UCSD-AML1 (cell line): ENCODE measurements around the gene USP12.

Experiments used
- DNase-seq: peaks from one replicate; lab custom pipeline; 2025; ENCODE audit not compliant: unreplicated experiment; lab: John Stamatoyannopoulos, UW

Gene USP12

GRCh38 chr13:27038323-27038722 lies 133.3 kb downstream of the USP12 start:
- no peak for DNase-seq

GRCh38 chr13:27037571-27037970 lies 134.0 kb downstream of the USP12 start:
- DNase-seq: no peak

DNA sequence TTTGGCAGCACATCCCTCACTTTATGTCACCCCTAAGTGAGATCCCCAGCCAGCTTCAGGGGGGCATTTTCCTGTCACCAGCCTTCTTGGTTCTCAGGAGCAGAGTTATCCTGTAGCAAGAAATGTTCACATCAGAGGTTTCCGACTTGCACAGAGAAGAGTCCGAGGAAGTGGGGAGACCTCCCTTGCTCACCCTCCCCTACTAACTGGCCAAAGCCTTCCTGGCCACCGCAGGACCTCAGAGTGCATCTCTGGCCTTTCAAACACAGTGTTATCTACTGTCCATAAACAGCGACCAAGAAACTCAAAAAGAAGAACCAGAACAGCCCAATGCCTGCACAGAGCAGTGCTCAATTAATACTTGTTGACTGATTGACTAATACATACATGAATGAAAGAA lies 134.4 kb downstream of the USP12 start:
- no peak for DNase-seq

- DNase-seq: no peak
Measured at GRCh38 chr13:27036236-27036981, 135.2 kb downstream of the USP12 start.

- DNase-seq: no peak
Measured at GRCh38 chr13:27035892-27036235, 135.7 kb downstream of the USP12 start.

DNA sequence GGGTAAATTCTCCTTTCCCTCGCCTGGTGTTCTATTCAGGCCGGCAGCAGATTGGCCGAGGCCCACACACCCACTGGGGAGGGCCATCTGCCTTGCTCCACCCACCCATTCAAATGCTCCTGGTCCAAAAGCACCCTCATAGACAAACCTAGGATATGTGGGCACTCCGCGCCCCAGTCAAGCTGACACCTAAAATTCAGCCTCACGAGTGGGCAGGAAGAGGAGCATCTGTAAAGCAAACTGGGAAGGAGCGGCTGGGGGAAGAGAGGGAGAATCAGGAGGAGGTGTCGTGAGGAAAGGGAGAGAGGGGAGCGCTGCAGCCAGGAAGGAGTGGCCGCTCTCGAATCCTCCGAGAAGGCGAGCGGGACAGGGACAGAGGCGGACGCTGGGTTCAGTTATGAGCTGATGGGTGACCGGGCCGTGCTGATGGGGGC lies 136.9 kb downstream of the USP12 start:
- no peak for DNase-seq

- DNase-seq: no peak
Measured at GRCh38 chr13:27028683-27029480, 142.7 kb downstream of the USP12 start.

GRCh38 chr13:27027086-27027667 lies 144.4 kb downstream of the USP12 start:
- DNase-seq: no peak

DNA sequence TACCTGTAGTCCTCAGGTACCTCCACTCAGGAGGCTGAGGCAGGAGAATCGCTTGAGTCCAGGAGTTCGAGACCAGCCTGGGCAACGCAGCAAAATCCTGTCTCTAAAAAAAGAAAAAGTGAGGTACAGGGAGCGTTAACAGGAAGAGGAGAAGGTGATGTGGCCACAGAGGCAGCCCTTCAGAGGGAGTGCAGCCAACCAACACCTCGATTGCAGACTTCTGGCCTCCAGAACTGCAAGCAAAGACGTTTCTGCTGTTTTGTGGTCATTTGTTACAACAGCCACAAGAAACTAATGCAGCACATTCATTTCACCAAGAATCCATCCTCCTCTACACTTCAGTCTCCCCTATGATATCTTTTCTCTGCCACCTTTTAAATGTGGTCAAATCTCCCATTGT lies 145.2 kb downstream of the USP12 start:
- no peak for DNase-seq

DNA sequence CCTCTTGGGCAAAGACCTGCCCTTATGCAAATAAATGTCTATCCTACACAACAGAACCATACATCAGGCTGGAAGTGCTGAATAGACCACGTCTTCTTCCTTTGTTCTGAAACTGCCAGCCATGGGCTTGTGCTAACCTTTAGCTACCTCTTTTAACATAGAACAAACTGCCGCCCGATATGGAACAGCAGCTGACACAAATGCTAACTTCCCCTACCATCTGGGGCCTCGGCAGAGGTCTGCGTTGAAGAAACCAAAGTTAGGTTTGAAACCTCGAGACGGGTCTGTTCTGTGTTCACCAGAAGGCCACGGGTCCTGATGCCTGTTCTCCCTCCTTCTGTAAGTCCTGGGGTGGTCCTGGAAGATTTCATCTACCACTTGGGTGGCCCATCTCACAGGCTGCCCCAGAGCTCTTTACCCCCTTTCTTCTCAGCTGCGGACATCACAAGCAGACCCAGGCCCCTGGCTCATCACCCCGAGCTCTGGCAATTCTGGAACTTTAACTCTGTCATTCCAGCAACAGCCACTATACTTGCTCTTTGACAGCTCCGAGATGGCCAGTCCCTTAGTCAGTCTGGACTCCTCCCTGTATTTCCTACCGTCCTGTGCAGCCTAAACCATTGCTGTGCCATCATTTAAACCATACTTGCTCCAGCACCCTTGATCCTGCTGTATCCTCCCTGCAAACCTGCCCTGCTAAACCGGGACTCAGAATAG lies 146.7 kb downstream of the USP12 start:
- DNase-seq: no peak

- DNase-seq: no peak
Measured at GRCh38 chr13:27024074-27024461, 147.5 kb downstream of the USP12 start.

DNA sequence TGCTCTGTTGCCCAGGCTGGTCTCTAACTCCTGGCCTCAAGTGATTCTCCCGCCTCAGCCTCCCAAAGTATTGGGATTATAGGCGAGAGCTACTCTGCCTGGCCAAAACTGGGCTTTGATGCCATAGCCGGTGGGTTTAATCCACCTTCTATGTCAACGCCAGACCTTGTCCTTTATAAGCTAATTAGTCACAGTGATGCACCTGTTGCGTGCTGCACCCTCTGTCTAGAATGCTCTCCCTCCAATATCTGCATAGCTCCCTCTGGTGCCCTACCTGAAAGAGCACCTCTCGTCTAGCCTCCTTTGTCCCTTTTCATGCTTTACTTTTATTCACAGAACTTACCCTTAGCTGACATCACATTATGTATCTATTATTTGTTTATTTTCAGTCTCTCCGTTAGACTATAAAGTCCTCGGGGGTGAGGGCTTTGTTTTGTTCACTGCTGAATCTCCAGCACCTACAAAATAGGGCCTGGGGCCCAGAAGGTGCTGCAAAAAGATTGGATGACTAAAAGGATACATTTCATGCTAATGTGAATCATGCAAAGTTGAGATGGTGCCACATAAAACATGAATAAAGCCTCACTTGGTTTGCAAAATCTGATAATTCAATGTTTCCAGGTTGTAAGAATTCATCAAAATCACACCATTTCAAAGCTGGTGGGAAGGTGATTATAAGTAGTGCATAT lies 148.1 kb downstream of the USP12 start:
- DNase-seq: no peak

GRCh38 chr13:27022571-27023311 lies 148.9 kb downstream of the USP12 start:
- DNase-seq: no peak

GRCh38 chr13:27020415-27020814 lies 151.2 kb downstream of the USP12 start:
- no peak for DNase-seq

DNA sequence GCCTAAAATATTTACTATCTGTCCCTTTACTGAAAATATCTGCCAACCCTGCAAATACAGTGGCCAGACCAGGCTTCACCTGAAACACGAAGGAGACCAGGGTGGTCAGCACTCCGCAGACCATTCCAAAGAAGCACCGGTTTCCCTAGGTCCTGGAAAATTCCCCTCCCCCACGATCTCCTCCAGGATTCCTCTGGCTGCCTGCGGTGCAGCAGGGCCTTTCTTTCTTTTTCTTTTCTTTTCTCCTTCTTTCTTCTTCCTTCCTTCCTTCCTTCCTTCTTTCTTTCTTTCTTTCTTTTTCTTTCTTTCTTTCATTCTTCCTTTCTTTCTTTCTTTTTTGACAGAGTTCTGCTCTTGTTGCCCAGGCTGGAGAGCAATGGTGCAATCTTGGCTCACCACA lies 152.7 kb downstream of the USP12 start:
- DNase-seq: no peak

GRCh38 chr13:27018344-27018861 lies 153.2 kb downstream of the USP12 start:
- no peak for DNase-seq

DNA sequence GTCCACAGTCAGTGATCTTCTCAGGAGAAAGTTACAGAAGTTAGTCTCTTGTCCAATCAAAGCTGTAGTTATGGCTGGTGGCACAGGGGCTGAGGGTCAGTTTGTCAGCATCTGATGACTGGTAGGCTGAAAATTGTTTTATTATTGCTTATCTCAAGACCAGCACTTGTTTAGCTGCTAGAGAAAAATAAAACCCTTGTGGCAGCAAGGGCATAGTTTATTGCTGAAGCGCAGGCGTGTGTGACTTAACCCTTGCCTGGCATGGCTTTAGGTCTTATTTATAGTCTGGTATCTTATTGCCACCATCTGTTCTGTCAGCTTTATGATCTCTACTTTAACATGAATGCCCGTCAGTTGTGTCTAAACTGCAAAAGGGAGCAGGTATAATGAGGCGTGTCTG lies 154.7 kb downstream of the USP12 start:
- no peak for DNase-seq
